IMR-90 (cell line): ENCODE results near the gene CNTNAP1.

ENCODE experiments used
- CHD1 ChIP-seq: IDR thresholded peaks from 2 replicates; pipeline ENCODE4 v1.6.1; 2012; ENCODE audit warnings: low read depth, low read length, improper control_type of control experiment
- FOS ChIP-seq: fragments of 150-350 bp; IDR thresholded peaks from 2 replicates; pipeline ENCODE4 v1.6.1; 2016; ENCODE audit warnings: low read depth, low read length
- MAZ ChIP-seq: IDR thresholded peaks from 2 replicates; pipeline ENCODE4 v1.6.1; 2012; ENCODE audit warnings: low read depth, mild to moderate bottlenecking, low read length, improper control_type of control experiment, moderate library complexity, borderline replicate concordance
- MXI1 ChIP-seq: IDR thresholded peaks from 2 replicates; pipeline ENCODE4 v1.6.1; 2012; ENCODE audit warnings: low read depth, mild to moderate bottlenecking, low read length, moderate library complexity, borderline replicate concordance
- POLR2A ChIP-seq: IDR thresholded peaks from 2 replicates; pipeline ENCODE4 v1.6.1; 2012; ENCODE audit warnings: mild to moderate bottlenecking, low read depth, low read length
- RAD21 ChIP-seq: IDR thresholded peaks from 2 replicates; pipeline ENCODE4 v1.6.1; 2012; ENCODE audit warnings: low read length, improper control_type of control experiment
- TF ChIP-seq, protein P1 (sequence below): conservative IDR thresholded peaks from 2 replicates; pipeline ENCODE4 v1.5.1; 2012; ENCODE audit warnings: mild to moderate bottlenecking, low read depth, low read length, improper control_type of control experiment

- TF ChIP-seq, protein P1, sequence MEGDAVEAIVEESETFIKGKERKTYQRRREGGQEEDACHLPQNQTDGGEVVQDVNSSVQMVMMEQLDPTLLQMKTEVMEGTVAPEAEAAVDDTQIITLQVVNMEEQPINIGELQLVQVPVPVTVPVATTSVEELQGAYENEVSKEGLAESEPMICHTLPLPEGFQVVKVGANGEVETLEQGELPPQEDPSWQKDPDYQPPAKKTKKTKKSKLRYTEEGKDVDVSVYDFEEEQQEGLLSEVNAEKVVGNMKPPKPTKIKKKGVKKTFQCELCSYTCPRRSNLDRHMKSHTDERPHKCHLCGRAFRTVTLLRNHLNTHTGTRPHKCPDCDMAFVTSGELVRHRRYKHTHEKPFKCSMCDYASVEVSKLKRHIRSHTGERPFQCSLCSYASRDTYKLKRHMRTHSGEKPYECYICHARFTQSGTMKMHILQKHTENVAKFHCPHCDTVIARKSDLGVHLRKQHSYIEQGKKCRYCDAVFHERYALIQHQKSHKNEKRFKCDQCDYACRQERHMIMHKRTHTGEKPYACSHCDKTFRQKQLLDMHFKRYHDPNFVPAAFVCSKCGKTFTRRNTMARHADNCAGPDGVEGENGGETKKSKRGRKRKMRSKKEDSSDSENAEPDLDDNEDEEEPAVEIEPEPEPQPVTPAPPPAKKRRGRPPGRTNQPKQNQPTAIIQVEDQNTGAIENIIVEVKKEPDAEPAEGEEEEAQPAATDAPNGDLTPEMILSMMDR: no peak
- TF ChIP-seq FOS (no peak), RAD21 (no peak), POLR2A (no peak), MAZ (no peak), CHD1 (no peak), MXI1 (no peak)
Observed at GRCh38 chr17:42684929-42685556, 2.7 kb downstream of the CNTNAP1 start.
